Measurements from ENCODE around the gene SBNO1. TPM values are rescaled to one million over a fixed set of nuclear protein-coding genes. Genes with fewer than 3 reads are reported as not detected.

The SBNO1 gene
- total RNA-seq, 1 experiment from 2014 or later = 58.6 TPM

- POLR2A ChIA-PET (ENCODE audit: low non-redundant PET) = no interaction called here
- DNase-seq (ENCODE audit: low spot score) = peak; percentile 62
- Histone ChIP-seq H3K36me3 (ENCODE audit: insufficient read depth, low read length, poor library complexity, severe bottlenecking) (peaks cover 20% of the 10 kb centered on the region), H3K4me1 (ENCODE audit: insufficient read depth, low read length, poor library complexity, severe bottlenecking) (peaks cover 5% of the 10 kb centered on the region), H3K4me3 (ENCODE audit: low read depth, low read length, poor library complexity, severe bottlenecking) (no peak overlapping the region), H3K27ac (ENCODE audit: low read depth, low read length, poor library complexity, severe bottlenecking) (no peak overlapping the region), H3K9me3 (ENCODE audit: low read depth, low read length, poor library complexity, severe bottlenecking) (no peaks in the 10 kb centered on the region), H3K27me3 (replicated peaks; ENCODE audit: insufficient read depth, low read depth, low read length, poor library complexity) (no peaks in the 10 kb centered on the region)
- intact Hi-C loops (cut with micrococcal nuclease; ENCODE audit: unreplicated experiment) = no loop called here
- TF ChIP-seq CTCF (conservative IDR thresholded peaks at IDR 0.05; ENCODE audit: low read depth, low read length) = no peak
- TF ChIP-seq EZH2 (IDR thresholded peaks at IDR 0.05; ENCODE audit: borderline replicate concordance, low read depth, low read length, poor library complexity, severe bottlenecking) = no peak
- CTCF ChIA-PET = no interaction called here
- no TSS peak for BruUV-seq (replicated peaks)
These were observed 101.3 kb downstream of the SBNO1 start for GRCh38 chr12:123263196-123263817.

GRCh38 chr12:123261196-123261595 is 103.5 kb downstream of the SBNO1 start:
- ChIA-PET CTCF (no interaction called here), POLR2A (ENCODE audit: low non-redundant PET) (interaction anchor here (0.6 kb wide), 1 partner anchor 385 kb away, joined by 17 read pairs; no protein-coding TSS in a partner anchor)
- no peaks in the 10 kb centered on the region for H3K9me3 ChIP-seq (ENCODE audit: low read depth, low read length, poor library complexity, severe bottlenecking)
- H3K36me3 ChIP-seq (ENCODE audit: insufficient read depth, low read length, poor library complexity, severe bottlenecking) = peaks cover 36% of the 10 kb centered on the region
- DNase-seq (ENCODE audit: low spot score) = no peak
- H3K27ac ChIP-seq (ENCODE audit: low read depth, low read length, poor library complexity, severe bottlenecking) = no peak overlapping the region
- TF ChIP-seq CTCF (conservative IDR thresholded peaks at IDR 0.05; ENCODE audit: low read depth, low read length) (no peak), EZH2 (IDR thresholded peaks at IDR 0.05; ENCODE audit: borderline replicate concordance, low read depth, low read length, poor library complexity, severe bottlenecking) (no peak)
- peaks cover 5% of the 10 kb centered on the region for H3K4me1 ChIP-seq (ENCODE audit: insufficient read depth, low read length, poor library complexity, severe bottlenecking)
- no peak overlapping the region for H3K4me3 ChIP-seq (ENCODE audit: low read depth, low read length, poor library complexity, severe bottlenecking)
- BruUV-seq (replicated peaks) = TSS peak; percentile 70
- H3K27me3 ChIP-seq (replicated peaks; ENCODE audit: insufficient read depth, low read depth, low read length, poor library complexity) = no peaks in the 10 kb centered on the region
- intact Hi-C loops (cut with micrococcal nuclease; ENCODE audit: unreplicated experiment) = no loop called here

GRCh38 chr12:123260081-123260480 is 104.6 kb downstream of the SBNO1 start:
- TF ChIP-seq CTCF (conservative IDR thresholded peaks at IDR 0.05; ENCODE audit: low read depth, low read length) (no peak), EZH2 (IDR thresholded peaks at IDR 0.05; ENCODE audit: borderline replicate concordance, low read depth, low read length, poor library complexity, severe bottlenecking) (no peak)
- Histone ChIP-seq H3K4me1 (ENCODE audit: insufficient read depth, low read length, poor library complexity, severe bottlenecking) (peaks cover 5% of the 10 kb centered on the region), H3K36me3 (ENCODE audit: insufficient read depth, low read length, poor library complexity, severe bottlenecking) (peaks cover 43% of the 10 kb centered on the region), H3K4me3 (ENCODE audit: low read depth, low read length, poor library complexity, severe bottlenecking) (no peak overlapping the region), H3K9me3 (ENCODE audit: low read depth, low read length, poor library complexity, severe bottlenecking) (no peaks in the 10 kb centered on the region), H3K27me3 (replicated peaks; ENCODE audit: insufficient read depth, low read depth, low read length, poor library complexity) (no peaks in the 10 kb centered on the region), H3K27ac (ENCODE audit: low read depth, low read length, poor library complexity, severe bottlenecking) (no peak overlapping the region)
- intact Hi-C loops (cut with micrococcal nuclease; ENCODE audit: unreplicated experiment) = no loop called here
- CTCF ChIA-PET = no interaction called here
- POLR2A ChIA-PET (ENCODE audit: low non-redundant PET) = no interaction called here
- no peak for DNase-seq (ENCODE audit: low spot score)
- no TSS peak for BruUV-seq (replicated peaks)

Data from A673 (cell line).